Stimulated activated CD8-positive, alpha-beta memory T cell treated with anti-CD3 and anti-CD28 coated beads, Interleukin-12 subunit alpha, Interleukin-12 subunit beta, amount 100 ng/mL, for 24 hours (primary cell): Measurements from ENCODE around the gene PLCL2.

ENCODE experiments used
- DNase-seq: peaks from one replicate; pipeline ENCODE4 v3.0.0-alpha.2; 2020; ENCODE audit errors: extremely low read depth

The PLCL2 gene

DNA sequence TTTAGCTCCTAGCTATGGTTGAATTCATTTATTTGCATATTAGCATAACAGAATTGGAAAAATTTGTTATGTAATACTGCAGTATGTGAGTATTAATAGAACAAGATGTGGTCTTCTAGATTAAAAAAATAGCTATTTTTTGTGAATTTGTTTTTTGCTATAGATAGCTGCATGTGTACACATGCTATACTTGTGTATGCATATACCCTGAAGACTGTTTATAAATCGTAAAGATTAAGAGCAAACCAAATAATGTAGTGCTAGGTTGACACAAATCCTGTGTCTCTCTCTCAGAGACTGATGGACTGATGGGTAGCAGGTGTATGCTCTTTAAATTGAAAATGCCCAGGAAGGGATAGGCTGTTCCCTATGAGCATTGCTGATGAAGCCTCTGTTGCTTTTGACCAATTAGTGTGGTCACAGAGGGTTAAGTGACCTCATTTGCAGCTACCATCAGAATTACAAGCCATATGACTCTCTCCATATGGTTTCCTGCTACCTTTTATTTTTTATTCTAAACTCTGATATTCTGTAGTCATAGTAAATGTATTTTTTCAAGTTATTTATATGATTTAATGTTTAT, 9.0 kb downstream of the PLCL2 start:
- no peak for DNase-seq

DNA sequence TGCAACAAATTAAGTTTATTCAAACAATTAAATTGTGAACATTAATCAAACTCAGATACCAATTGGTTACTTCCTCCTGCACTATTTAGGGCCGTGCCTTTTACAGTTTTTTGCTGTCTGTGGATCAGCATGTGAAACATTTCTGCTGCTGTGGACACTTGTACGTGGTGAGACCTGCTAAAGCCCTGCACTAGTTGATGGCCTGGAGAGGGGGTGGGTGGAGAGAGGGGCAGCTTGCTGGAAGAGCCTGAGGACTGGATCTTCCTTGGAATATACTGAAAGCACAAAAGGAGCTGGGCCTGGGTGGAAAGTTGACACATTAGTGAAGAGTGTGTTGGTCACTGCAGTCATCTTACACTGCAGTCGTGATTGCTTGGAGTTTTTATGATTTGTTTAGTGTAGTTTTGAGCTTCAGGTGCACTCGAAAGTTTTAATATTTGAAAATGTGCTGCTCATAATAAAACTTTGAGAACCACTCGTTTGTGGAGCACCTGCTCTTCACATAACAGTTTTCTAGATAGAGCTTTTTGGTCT, 11.4 kb downstream of the PLCL2 start:
- no peak for DNase-seq

DNA sequence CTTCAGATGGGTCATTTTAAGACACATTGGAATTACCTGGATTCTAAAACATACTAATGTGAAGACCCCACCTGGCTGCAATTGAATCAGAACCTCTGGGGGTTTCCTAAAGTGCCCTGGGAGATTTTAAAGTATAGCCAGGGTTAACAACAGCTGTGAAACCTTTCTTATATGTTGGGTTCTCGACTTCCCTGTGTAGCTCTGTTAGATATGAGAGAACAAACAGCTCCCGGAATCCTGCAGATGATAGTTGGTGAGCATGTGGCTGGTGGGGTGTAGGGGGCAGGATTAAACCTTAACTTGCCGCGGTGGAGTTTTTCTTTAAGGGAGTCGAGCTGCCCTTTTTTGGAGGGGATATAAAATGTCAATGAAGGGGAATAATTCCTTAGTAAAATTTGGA, 12.1 kb downstream of the PLCL2 start:
- no peak for DNase-seq

DNA sequence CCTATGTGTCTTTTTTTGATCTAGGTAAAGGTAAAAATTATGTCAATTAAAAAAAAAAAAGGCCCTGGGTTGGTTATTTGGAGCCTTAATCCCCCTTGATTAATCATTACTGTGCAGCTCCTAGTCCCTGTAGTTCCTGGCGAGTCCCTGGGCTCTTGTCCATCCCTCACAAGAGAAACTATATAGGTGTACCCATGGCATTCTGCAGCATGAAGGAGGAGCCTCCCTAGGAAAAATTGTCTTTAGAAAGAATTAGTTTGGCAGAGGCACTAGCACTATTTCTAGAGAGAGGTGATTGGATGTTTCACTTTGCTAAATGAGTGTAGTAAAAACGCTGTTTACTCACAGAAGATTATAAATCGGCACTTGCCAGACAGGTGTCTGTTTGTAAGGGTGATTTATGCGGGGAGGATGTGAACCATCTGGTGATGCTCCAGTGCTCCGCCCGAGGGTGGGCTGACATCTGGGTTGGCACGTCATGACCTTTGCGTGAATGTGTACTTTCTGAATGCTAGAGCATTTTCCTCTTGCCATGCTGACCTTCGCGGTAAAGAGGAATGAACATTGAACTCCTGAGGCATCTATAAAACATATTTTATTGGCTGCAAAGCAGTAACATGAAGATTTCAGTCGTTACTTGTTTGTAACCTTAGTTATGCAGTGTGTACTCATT, 12.6 kb downstream of the PLCL2 start:
- DNase-seq: no peak

DNA sequence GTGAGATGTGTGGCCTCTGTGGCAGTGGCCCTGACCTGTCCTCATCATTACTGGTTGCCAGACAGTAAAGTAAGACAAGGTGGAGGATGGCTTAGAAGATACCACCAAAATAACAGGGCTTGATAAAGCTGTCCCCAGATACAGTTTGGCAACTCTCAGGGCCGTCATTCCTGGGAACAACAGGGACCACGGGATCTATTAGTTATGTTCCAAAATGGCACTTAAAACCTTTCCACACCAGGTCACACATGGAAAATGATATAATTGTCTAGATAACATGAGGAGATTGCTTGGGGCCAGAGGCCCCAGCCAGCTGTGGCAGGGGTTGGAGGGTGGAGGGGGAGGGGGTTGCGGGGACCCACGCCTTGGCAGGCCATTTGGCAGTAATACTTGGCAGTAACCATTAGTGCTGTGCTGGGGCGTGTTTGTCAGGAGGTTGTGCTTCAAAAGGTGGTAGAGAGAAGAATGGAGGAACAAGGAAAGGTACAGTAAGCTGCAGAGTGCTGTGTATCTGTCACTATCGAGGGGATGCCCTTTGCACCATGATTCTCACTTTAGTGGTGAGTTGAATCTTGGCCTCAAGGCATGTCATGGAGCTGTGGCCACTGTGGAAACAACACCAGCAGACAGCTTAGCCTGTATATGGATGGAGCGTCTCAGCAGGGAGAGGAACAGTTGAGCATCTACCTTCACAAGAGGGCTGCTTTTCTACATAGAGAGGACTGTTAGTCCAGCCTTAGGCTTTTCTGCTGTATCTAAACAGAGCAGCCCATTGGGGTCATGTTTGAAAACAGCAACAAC, 14.0 kb downstream of the PLCL2 start:
- DNase-seq: no peak

DNA sequence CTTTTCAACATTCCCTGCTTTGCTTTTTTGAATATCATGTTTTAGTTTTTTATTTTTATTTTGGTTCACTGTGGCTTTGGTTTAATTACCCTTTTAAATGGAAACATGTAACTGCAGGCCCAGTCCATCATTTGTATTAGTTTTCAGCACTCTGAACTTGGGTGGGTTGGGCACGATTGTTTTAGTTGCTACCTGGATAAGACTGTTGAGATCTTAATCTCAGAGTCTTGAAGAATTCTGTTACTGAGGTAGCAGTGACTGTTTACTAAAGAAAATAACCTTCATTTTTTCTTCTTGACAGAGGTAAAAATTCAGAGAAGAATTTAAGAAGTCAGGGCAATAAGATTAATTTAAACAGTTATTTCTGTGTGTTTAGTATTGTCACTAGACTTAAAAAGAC, 15.2 kb downstream of the PLCL2 start:
- no peak for DNase-seq

DNA sequence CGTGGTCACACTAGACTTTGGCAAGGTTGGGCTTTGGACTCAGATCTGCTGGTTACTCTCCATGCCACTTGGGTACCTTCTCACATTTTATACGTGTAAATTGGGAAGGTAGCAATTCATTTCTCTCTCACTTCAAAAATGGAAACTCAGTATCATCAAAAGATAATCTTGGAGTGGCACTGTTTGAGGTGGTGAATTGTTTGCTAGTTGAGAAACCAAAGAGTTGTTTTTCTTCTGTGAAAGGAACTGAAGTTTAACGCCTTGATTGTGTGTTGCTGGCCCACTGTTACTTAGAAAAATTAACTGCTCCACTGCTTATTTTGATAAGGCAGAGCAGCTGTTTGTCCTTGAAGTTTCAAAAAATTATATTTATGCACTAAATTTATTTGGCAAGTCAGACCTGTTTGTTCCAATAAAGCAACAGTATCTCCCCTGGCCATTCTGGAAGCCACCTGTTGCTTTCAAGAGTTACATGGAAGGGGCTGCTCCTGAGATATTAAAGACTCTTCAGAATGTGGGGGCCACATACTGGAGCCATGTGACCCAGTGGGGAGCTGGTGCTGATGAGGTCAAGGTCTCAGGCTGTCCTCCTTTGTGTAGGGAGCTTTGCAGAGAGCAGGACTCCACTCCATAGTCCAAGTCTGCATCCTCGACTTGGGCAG, 16.2 kb downstream of the PLCL2 start:
- no peak for DNase-seq

DNA sequence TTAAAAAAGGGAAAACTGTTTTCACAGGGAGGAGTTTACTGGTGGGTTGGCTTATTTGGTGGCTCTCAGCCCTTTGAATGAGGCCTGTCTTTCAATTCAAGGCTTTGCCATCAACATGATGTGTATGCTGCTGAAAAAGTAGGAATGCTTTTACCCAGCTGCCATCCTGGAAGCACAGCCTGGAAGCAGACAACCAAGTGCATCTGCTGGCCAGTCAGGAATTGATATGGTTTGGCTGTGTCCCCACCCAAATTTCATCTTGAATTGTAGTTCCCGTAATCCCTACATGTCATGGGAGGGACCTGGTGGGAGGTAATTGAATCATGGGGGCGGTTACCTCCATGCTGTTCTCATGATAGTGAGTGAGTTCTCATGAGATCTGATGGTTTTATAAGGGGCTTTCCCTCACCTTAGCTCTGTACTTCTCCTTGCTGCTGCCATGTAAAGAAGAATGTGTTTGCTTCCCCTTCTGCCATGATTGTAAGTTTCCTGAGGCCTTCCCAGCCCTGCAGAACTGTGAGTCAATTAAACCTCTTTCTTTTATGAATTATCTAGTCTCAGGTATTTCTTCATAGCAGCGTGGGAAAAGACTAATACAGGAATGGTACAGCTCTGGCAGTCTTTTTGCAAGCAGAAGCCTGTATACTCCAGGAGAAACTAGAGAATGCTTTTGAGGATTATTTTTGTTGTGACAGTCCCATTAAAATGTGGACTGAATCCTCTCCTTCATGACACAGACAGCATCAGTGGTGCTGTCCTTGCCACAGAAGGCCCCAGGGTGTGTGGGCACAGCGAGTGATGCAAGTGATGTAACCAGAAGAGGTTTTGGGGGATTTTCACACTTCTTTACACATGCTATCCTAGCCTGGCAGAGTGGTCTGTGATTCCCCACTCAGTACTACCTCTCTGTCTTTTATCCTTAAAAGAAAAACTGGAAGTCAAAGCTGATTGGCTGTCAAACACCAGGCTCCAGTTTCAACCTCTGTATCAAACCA, 20.0 kb downstream of the PLCL2 start:
- DNase-seq: no peak

DNA sequence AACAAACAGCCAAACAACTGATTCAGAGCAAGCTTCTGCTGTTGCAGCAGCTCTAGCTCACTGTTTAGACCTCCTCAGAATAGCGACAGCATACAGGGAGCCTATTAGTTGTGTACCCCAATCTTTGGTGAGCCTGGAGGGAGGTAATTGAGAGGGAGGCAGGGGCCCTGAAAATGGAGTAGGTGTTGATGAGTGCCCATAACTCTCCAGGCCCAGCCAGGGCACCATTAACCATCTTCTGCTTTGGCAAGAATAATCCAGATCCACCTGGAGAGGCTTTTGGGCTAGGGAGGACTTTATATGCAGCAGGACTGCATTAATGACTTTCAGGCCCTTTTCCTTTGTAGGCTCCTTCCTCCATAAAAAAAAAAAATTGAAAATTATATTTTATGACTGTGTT, 20.9 kb downstream of the PLCL2 start:
- no peak for DNase-seq

DNA sequence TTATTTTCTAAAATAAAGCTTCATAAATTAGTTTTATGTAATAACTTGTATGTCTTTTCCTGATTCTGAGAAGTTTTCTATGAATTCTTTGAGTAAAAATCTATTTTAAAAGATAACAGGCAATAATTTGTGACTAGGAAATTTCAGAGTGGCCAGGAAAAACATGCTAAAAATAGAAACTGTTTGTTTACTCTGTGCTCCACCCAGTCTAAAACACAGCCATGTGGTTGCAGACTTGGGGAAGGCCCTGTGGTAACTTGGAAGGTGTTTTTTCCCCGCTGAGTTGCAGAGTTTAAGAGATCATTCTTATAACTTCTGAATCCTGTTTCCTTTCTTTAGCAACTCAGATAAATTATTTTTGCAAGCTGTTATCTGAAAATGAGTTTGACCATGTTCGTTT, 21.9 kb downstream of the PLCL2 start:
- no peak for DNase-seq

DNA sequence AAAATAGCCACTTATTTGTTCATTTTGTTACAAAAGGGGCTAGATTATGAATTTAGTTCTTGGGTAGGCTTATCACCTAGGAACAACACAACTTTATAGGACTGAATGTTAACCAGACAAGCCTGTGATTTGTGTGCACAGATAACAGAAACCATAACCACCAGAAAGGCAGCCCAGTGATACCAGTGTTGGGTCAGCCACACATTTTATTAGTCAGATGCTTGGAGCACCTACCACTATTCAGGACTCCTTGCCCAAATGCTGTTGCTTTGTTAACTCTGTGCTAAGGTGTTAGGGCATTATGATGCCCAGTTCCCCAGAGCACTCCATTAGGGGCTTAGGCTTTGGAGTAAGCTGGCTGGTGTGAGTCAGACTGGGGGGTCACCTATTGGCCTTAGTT, 22.5 kb downstream of the PLCL2 start:
- DNase-seq: no peak

DNA sequence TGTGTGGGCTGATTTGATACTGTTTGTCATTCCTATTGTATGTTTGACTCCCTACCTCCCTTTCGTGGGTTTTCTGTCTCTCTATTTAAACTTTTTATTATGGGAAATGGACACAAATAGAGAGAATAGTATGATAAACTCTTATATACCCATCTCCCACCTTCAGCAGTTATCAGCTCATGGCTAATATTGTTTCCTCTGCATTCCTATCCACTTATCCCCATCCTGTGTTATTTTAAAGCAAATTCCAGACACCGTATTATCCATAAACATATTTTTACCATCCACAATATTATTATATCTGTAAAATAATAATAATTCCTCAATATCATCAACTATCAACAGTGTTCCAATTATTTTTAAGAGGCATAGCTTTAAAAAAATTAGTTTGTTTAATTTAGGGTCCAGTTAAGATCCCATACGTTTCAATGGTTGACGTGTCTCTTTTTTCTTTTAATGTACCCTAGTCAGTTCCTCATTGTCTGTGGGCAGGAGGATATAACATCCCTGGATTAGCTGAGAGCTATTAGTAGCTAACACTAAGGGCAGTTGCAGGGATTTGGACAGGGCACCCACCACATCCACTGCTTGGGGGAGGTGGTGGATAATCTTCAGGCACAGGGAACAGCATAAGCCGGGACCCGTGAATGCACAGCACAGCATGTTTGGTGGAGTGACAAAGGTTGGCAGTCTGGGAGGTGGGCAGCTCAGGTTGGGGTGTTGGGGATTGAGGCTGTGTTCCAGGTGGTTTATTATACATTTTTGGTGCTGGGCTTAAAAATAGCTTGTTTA, 23.5 kb downstream of the PLCL2 start:
- DNase-seq: no peak

DNA sequence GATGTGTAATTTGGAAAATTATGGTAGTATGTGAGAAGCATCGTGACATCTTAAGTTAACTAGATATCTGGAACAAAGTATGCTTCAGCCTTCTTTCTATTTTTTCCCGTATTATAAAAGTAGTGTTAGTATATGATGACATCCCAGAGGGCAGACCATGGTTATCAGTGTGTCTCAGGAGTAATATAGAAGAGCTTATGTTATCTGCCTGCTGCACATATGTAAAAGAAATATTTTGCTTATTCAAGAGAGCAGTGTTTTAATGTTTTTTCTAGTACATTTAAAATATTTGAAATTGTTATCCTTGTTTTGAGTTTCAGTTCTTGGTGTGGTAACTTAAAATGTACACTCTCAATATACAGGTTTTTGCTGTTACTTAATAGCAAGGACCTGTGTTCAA, 24.1 kb downstream of the PLCL2 start:
- DNase-seq: no peak

DNA sequence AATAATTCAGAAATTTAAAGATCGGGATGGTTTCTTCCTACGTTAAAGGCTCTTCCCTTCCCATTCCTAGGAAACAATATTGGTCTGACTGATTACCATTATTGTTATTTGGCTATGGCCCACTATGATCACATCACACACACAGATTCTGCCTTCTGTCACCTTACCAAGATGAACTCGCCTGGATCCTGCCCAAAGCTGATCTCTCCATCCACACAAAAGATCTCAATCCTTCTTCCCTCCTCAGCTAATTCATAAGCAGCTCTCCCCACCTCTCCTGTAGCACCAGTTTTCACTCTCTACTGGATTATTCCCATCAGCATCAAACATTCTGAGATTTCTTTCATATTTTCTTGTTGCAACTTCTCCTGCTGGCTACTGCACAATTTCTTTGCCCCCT, 25.0 kb downstream of the PLCL2 start:
- DNase-seq: no peak

DNA sequence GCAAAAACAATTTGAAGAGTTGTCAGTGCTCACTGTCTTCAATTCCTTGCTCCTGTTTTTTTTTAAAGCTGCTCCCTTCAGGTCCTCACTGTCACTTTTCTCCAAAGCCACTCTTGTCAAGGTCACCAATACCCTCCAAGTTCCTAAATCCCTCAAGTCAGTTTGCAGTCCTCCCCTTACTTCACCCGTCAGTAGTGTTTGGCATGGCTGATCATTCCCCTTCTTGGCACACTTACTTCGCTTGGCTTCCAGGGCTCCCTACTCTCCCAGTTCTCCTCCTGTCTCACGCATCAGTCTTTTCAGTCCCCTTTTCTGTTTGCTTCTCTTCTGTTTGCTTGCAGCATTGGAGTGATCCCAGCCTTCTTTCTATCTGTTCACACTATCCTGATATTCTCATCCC, 25.5 kb downstream of the PLCL2 start:
- no peak for DNase-seq

DNA sequence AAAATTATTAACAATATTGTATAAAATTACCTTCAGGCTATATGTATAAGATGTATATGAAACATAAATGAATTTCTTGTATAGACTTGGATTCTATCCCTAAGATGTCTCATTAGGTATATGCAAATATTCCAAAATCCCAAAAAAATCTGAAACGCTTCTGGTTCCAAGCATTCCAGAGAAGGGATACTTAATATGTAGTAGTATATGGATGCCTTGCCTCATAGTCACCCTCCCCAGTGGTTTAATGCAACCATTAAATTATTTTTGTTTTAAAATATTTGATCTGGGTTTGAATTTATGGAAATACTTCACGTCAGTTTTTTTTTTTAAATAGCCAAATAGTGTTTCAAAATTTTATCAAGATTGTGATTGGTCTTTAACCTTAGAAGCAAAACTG, 27.2 kb downstream of the PLCL2 start:
- no peak for DNase-seq

DNA sequence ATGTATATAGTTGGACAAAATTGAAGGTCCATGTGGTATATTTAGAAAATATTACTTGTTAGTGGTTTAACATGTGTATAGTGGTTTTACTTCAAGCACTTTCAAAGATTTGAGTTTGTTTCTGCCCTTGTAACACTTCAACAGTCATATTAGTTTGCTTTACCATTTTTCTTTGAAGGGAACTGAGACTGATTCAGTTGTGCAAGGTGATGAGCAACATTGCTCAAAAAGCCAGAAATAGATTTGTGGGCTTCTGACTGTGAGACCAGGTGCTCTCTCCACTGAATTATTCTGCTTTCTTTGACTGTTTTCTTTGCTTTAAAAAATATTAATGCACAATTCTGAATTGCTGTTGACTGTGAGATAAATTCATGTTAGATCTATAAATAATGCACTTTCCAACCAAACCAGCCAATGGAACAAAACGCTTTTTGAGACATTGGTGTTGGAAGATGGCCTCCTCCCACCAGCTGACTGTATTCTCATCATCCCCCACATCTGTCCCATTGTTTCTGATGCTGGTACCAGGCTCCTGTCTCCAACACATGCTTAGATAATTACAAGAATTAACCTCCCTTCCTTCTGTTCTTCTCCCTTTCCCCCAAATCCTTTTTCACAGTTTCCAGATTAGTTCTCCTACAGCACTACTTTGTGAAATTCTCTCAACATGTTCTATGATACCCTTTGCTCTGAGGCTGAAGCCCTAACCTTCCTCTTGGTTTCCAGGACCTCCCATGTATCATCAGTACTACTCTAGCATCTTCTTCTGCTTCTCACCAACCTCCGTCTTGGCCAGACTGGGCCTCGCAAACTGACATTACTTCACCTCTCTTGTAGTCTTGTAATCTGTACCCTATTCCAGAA, 27.9 kb downstream of the PLCL2 start:
- no peak for DNase-seq

DNA sequence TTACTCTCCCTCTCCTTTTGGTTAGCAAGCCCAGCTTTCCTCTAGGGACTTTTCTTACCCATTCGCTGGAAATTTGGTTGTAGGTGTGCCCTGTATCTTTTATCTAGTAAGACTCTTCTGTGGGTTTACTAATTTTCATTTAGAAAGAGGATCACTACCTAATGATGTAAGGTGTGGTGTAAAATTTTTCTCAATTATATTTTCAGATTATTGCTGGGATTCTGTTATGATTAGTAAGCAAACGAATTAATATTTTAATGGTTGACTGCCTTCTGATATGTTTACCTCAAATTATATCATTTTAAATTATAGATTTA, 28.5 kb downstream of the PLCL2 start:
- no peak for DNase-seq

DNA sequence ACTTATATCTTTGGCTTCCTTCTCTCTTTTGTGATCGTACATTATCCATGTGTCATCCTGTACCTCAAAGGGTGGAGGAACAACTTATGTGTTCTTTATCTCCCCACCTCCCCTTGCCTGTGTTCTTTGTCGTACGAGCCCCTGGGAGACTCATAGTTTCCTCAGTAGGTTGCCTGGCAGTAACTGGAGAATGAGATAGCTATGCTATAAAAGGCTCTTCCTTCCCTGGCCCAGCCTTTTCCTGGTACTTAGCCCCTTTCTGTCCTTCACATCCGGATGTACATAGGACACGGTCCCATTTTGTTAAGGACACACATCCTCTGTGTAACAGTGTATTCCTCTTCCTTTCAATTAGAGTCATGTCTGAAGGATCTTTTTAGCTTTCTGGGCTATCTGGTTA, 32.1 kb downstream of the PLCL2 start:
- no peak for DNase-seq
